Raji (cell line): ENCODE data around the gene FGF14.

Source experiments
- POLR2A ChIP-seq: IDR thresholded peaks from 2 replicates; pipeline ENCODE4 v1.6.1; 2011; ENCODE audit warnings: low read depth, low read length, control low read depth; ENCODE audit not compliant: insufficient read depth

Gene FGF14

DNA sequence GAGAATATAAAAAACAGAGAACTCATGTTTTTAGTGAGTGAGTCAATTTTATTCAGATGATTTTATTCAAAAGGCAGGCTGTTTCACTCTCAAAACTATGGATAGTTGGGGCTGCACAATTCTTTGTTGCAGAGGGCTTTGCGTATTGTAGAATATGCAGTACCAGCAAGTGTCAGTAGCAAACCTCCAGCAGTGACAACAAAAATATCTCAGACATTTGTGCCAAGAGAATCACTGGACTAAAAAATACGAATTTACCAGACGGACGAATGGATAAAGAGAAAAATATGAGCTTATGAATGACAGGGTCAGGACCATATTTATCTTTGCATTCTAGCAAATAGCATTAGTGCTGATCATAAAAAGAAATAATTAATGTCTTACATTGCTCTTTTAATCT is 359.1 kb downstream of the FGF14 start:
- no peak for TF ChIP-seq POLR2A

DNA sequence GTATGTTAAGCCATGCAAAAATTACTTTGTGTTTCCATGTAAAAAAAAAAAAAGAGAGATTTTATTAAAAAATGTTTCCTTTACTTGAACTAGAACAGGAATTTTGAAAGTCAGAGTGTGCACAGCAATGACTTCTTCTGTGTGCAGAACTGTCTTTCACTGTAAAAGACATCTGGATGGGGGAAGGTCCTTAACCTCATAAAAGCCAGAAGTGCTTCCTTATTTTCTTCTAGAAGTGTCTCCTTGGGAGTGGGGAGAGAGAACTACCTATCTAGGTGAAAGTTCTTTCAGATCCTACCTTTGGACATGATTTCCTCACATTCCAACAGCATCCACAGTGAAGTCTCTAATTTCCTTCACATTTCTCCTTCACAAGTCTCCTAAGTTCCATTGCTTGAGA is 360.3 kb downstream of the FGF14 start:
- no peak for TF ChIP-seq POLR2A

DNA sequence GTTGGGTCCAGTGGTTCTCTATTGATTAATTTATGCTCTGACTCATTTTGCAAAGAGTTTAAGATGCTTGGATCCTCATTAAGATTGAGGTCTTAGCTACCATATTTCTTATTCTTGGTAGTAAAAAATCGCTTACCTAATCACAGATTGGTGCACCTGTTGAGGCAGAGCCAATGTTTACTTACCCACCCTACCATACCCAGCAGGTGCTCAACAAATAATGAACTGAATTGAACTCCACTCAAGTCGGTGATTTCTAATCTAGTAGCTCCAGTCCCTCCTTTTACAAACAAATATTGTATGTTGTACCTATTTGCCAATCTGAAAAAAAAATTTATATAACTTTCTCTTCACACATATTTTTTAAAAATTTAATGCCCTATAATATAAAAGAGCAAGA is 361.0 kb downstream of the FGF14 start:
- no peak for TF ChIP-seq POLR2A

DNA sequence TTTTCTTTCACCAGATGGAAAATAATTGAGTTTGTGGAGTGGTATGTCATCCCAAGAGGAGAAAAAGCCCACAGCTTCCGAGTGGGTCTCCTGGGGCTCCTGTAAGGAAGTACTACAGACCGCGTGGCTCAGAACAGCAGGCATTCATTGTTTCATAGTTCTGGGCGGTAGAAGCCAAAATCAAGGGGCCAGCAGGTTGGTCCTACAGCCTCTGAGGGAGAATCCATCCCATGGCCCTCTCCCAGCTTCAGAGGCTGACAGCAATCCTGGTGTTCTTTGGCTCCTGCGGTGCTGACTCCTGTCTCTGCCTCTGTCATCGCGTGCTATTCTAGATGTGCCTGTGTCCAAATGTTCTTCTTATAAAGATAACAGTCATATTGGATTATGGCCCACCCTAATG is 362.6 kb downstream of the FGF14 start:
- TF ChIP-seq POLR2A = no peak

DNA sequence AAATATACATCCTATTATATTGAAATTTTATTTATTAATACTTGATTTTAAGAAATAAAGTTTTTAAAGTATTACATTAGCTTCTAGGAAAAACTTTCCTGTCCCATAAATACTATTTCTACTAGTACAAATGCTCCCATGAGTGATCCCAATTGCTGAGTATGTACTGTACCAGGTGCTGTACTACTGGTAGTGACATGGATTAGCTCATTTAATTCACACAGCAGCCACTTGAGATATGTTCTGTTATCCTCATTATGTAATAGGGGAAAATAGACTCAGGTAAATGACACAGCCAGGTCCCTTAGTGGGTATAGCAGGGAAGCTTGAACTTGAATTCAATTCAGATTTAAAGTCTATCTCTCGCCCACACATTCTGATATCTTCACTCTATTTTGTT is 363.1 kb downstream of the FGF14 start:
- TF ChIP-seq POLR2A = no peak

DNA sequence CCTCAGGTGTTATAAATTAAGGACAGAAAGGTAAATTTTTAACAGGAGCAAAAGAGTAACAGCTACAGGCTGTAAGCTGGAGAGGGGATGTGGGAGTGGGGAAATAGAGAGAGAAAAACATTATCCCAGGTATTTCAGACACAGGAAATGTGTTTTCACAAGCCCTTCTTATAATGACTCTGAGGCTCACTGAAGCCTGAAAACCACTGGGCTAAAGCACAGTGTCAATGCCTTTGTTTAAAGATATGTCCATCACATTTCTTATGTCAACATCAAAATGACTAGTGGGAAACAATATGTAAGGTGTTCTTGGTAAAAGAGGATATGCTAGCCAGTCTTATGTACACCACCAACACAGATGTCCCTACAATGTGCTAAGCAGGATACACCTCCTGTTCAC is 365.9 kb downstream of the FGF14 start:
- no peak for TF ChIP-seq POLR2A

DNA sequence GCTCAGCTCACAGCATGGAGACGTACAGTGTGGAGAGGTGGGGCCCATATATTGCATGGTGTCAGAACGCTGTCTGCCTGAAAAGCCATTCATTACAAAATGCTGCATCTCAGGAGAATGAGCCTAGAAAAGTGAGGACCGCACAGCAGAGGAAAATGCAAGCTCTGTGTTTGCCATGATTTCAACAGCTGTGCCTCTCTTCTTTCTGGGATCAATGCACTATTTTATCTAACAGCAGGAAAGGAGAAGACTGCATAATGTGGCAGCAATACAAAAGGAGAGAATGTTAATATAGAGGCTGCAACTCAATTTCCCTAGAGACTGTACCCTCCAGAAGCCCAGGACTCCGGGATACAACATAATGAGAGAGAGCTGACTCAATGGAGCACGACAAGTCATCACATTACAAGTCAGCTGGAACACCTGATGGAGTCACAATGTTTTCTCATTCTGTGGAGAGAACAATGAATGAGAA is 368.0 kb downstream of the FGF14 start:
- TF ChIP-seq POLR2A = no peak

DNA sequence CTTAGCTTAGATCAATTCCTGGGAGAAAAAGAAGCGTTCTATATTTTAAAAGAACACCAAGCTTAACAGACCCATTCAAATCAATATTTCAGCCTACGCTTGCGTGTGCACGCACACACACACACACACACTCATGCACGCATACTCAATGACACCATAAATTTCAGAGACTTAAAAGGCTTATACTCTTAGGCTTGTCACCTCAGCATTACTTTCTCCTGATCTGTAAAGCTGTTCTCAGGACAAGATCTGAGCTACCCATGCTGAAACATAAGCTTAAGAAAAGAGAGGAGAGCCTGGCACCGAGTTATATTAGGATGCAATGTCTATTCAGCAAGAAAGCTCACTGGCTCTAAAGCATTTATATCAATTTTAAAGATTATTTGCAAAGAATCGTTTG is 368.5 kb downstream of the FGF14 start:
- TF ChIP-seq POLR2A = no peak

DNA sequence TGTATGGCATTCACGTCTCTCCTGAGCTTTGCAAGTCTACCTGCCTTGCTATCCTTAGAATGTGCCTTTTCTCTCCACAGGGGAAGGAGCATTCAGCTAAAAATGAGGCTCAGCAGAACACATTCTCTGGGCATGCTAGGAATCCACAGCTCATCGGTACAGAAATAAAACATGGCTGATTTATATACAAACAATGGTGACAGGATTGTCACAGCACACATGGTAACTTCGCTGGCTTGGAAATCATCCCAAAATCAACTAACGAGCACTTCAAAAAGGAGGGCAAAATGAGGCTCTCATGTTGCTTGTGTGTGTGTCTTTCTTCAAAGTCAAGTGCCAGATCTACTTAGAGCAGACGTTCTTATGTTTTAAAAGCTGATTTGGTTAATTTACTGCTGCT is 373.0 kb downstream of the FGF14 start:
- TF ChIP-seq POLR2A = no peak

DNA sequence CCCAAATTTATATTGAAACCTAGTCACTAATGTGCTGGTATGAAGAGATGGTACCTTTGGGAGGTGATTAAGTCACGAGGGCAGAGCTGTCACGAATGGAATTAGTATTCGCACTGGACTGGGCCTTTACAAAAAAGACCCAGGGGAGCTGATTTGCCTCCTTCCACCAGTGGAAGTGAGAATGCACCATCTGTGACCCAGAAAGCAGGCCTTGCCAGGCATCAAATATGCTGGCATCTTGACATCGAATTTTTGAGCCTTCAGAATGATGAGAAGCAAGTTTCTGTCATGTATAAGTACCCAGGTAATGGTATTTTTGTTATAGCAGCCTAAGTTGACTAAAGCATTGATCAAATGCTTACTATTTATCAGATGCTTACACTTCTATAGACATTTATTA is 373.6 kb downstream of the FGF14 start:
- no peak for TF ChIP-seq POLR2A

DNA sequence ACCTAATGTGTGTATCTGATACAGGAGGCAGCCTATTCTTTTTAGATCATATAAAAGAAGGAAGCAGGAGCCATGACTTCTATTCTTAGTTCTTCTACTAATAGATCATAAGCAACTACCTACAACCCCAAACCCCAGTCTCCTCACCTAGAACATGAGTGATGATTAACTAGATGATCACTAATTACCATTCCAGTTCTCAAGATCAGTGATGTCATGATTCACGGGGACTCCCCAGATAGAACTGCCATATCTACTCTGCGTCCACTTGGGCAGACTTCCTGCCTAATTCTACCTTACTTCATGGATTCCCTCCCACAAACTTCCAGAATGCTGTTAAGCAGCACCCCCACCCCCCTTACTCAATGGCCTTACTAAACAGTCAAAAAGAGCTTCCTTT is 380.1 kb downstream of the FGF14 start:
- no peak for TF ChIP-seq POLR2A

DNA sequence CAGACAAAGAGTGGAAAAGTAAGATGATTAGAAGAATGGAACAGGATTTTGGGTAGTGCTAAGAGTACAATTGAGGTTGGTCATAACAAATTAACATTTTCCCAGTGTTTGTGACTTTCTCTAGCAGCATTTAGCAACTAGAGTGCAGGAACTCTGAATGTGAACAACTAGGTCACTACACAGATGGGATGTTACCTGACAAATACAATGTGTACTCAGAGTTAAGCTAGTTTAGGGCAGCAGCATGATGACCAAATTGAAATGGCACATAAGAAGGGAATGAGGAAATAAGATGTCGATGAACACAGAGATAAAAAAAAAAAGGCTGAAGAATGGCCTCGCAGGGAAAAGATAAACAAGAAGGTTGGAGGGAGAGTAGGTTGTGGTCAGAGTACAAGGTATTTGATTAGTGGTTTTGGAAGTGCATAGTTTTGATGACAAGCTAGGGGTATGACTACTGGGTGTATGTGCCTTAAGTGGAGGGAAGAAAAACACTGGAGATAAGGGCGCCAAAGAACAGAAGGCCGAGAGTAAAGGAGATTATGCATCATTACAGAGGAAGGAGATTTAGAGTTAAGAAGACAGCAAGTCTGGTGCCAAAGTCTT is 381.1 kb downstream of the FGF14 start:
- TF ChIP-seq POLR2A = no peak

DNA sequence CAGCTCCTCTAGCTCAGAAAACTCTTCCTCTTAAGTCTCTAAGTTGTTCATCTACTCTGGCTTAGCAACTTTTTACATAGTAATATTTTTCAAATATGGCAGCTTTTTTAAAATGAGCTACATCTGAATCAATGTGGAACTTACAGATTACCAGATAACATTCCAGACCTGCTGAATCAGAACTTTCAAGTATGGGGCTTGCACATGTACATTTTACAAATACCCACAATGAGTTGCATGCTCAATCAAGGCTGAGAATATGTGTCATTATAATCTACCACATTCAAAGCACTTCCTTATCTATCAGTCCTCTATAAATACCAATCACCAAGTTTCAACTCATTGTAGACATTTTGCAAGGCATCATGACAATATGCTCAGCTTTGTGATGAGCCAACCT is 383.1 kb downstream of the FGF14 start:
- TF ChIP-seq POLR2A = no peak

DNA sequence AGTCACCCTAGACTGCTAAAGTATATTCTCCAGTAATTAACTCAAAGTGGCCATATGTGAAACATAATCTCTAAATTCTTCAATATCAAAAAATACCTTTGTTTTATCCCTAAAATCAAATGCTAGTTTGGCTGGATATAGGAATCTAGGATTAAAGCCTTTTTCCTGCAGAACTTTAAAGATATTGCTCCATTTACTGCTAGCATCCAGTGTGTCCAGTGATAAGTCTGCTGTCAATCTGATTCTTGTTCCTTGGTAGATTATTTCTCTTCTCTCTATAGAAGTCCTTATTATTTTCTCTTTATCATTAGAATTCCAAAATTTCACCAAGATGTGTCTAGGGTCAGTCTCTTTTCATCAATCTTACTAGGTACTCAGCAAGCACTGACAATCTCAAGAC is 384.6 kb downstream of the FGF14 start:
- TF ChIP-seq POLR2A = no peak

DNA sequence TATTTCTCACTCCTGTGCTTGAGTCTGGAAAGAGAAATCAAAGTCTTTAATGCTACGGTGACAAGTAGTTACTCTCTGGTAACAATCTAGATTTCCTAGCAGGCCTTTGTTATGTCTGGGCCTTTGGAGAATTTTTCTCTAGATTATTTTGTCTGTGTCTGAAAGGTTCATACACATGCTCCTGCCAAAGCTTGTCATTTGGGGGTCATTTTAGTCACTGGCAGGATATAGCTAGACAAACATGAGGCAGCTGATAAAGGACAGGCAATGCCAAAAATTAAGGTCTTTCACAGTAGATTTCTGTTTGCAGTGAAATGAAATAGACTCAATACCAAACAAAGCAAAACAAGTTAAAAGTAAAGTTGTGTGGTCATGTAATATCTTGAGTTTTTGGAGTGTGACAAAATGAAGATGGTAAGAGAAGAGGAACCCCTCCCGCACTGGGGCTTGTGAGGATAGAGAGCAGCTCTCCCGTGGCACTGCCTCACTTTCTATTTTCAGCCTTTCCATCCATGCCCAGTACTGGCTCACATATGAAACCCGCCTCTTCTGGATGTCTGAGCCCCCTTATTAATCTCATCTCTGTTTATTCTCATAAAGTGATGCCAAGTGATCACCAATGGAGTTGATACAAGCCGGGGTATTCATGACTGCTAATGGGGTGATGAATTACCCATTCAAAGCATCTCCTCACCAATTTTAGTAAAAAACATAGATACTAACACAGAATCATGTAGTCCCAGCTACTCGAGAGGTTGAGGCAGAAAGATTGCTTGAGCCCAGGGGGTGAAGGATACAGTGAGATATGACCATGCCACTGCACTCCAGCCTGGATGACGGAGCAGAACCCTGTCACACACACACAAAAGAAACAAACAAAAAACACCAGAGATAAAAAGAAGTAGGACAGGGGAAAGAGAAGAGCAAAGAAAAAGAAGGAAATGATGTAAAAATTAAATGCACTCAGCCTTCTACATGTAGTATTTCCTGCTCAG is 389.3 kb downstream of the FGF14 start:
- TF ChIP-seq POLR2A = no peak

DNA sequence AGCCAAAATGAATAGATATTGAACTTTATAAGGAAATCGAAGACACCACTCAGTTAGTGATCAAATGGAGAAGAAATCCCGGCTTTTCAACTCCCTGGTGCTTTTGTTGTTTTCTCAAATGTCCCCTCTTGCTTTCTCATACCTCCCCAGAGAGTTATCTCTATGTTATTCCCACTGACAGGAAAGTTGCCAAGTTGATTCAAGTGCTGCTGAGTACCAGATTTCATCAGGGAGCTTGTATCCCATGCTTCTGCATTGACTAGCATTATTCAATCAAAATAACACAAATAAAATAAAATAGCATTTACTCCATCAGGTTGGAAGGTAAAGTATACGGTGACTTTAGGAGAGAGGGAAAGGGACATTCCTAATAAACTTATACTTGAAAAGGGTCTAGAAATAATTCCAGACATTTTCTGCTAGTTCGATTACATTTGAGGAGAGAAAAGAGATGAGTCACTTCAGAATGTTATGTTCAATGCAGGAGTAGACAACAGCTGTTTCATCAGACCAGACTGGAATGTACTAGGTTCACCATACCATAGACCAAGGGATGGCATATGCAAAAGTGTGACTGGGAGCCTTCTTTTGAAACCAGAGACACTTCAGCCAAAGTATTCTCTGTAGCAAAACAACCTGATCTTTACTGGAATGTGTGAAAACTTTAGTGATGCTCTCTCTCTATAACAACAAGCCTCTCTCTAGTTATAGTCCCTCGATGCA is 397.8 kb downstream of the FGF14 start:
- no peak for TF ChIP-seq POLR2A
